Measurements from ENCODE around the gene ANKRD12. TPM values are rescaled to one million over a fixed set of nuclear protein-coding genes. Genes with fewer than 3 reads are reported as not detected.

The ANKRD12 gene
- total RNA-seq, 2 donors from 2014 or later: 22.3 to 32.3 TPM

DNA sequence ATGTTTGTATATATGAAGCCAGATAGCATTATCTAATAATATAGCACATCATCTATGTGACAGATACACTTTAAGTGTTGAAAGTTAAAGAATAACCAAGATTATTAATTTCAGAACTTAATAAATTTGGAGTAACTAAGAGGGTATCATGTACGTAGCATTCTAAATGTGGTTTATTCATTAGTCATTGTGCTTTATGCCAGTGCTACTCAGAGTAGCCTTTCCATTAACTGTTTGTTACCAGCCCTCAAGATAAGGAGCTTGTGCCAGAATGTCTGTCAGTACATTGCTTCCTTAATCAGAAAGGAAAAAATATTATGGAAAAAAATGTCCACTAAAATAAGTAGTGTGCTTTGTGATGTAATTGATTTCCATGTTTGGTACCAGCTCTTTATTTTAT lies 103.1 kb downstream of the ANKRD12 start:
- H3K4me3 ChIP-seq: no peak overlapping the region
- no peak overlapping the region for H3K27ac ChIP-seq
- no peaks in the 10 kb centered on the region for H3K27me3 ChIP-seq
- peaks cover 10% of the 10 kb centered on the region for H3K36me3 ChIP-seq
- no peaks in the 10 kb centered on the region for H3K4me1 ChIP-seq
- no peaks in the 10 kb centered on the region for H3K9me3 ChIP-seq
- TF ChIP-seq, protein P1, sequence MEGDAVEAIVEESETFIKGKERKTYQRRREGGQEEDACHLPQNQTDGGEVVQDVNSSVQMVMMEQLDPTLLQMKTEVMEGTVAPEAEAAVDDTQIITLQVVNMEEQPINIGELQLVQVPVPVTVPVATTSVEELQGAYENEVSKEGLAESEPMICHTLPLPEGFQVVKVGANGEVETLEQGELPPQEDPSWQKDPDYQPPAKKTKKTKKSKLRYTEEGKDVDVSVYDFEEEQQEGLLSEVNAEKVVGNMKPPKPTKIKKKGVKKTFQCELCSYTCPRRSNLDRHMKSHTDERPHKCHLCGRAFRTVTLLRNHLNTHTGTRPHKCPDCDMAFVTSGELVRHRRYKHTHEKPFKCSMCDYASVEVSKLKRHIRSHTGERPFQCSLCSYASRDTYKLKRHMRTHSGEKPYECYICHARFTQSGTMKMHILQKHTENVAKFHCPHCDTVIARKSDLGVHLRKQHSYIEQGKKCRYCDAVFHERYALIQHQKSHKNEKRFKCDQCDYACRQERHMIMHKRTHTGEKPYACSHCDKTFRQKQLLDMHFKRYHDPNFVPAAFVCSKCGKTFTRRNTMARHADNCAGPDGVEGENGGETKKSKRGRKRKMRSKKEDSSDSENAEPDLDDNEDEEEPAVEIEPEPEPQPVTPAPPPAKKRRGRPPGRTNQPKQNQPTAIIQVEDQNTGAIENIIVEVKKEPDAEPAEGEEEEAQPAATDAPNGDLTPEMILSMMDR (IDR thresholded peaks at IDR 0.05): no peak
- DNase-seq (ENCODE audit: low spot score): no peak

DNA sequence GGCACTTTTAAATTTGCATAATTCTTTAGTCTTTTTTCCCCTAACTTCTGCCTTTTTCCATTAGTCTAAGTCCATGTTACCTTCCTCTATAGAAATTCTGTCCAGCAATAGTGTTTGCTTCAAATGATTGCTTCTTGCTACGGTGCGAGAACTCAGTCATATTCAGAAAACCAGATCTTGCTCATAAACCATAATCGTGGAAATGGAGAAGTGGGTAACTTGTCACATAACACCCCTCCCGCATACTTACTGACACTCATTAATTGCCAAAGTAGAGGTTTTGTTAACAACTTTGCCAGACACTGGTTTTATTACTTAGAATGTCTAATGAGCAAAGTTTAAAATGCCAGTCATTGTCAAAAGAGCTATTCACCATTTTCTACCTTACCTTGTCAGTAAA lies 103.7 kb downstream of the ANKRD12 start:
- no peaks in the 10 kb centered on the region for H3K9me3 ChIP-seq
- H3K4me3 ChIP-seq: no peak overlapping the region
- DNase-seq (ENCODE audit: low spot score): no peak
- H3K27ac ChIP-seq: no peak overlapping the region
- no peaks in the 10 kb centered on the region for H3K4me1 ChIP-seq
- peaks cover 10% of the 10 kb centered on the region for H3K36me3 ChIP-seq
- H3K27me3 ChIP-seq: no peaks in the 10 kb centered on the region
- TF ChIP-seq, protein P1 (IDR thresholded peaks at IDR 0.05): no peak

DNA sequence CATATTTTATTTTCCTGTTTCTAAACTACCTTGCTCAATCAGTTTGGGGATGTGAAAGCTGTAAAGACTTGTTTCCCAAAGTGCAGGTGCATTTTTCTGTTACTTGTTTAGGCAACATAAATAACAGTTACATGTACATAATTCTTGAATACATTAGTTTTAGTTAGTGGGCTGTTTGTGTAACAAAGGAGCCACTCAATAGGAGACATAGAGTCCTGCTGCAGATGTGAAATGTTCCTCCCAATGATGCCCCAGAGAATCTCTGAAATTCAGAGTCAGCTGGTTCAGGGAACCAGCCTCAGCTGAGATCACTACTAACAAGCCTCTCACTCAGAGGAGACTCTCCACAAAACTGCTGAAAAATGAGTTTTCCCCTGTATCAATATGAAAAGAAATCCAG lies 106.4 kb downstream of the ANKRD12 start:
- Histone ChIP-seq H3K9me3 (no peaks in the 10 kb centered on the region), H3K4me3 (no peak overlapping the region), H3K4me1 (no peaks in the 10 kb centered on the region), H3K36me3 (peaks cover 10% of the 10 kb centered on the region), H3K27me3 (no peaks in the 10 kb centered on the region), H3K27ac (no peak overlapping the region)
- TF ChIP-seq, protein P1 (IDR thresholded peaks at IDR 0.05): no peak
- DNase-seq (ENCODE audit: low spot score): no peak

DNA sequence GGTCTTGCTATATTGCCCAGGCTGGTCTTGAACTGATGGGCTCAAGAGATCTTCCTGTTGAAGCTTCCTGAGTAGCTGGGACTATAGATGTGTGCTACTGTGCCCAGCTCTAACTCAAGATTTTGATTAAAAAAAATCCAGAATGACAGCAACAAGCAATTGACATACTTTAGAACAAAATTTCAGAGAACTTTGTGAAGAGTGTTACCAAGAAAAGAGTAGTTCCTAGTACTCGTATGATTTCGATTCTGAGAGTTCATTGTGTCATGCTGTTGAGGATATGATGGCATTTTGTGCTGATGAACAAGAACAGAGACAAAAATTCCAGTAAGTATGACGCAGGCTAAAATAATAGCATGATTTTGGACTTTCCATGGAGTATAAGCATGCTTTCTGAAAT lies 107.8 kb downstream of the ANKRD12 start:
- Histone ChIP-seq H3K27ac (no peak overlapping the region), H3K27me3 (no peaks in the 10 kb centered on the region), H3K36me3 (peaks cover 10% of the 10 kb centered on the region), H3K4me3 (no peak overlapping the region), H3K4me1 (no peaks in the 10 kb centered on the region), H3K9me3 (no peaks in the 10 kb centered on the region)
- no peak for DNase-seq (ENCODE audit: low spot score)
- TF ChIP-seq, protein P1 (IDR thresholded peaks at IDR 0.05): no peak

DNA sequence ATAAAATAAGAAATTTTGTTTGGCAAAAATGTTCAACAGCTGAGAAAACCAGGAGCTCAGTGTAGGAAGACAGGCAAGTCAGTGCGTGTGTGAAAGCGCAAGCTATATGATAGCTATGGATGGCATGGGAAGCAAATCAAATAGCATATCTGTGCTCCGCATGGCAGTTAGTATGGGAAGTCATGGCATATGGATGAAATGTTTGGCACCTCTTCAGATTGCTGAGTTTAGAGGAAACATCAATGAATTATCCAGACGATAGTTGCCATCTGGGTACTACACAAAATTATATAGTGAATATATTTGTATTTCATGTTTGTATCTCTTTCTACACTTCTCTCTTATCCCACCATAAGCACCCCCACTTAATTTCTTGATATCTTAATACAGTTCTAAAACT lies 112.1 kb downstream of the ANKRD12 start:
- no peaks in the 10 kb centered on the region for H3K4me1 ChIP-seq
- no peaks in the 10 kb centered on the region for H3K36me3 ChIP-seq
- TF ChIP-seq, protein P1 (IDR thresholded peaks at IDR 0.05): no peak
- H3K27ac ChIP-seq: no peak overlapping the region
- no peak overlapping the region for H3K4me3 ChIP-seq
- H3K9me3 ChIP-seq: no peaks in the 10 kb centered on the region
- no peaks in the 10 kb centered on the region for H3K27me3 ChIP-seq
- DNase-seq (ENCODE audit: low spot score): no peak

DNA sequence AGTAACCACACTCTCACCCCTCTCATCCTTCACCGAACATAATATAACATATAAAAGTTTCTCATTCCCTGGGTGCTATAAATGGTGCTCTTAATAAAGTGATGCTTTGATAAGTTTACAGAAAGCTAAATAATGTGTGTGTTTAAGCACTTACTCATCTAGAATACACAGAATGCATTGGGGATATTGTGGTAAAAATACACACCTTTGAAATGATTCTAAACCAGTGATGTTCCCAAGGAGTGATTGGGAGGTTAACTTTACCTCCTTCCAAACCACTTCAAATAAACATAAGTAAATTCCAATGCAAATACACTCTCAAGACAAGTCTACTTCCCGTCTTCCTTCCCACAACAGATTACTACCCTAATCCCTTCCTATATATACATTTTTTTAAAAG lies 112.7 kb downstream of the ANKRD12 start:
- no peak for DNase-seq (ENCODE audit: low spot score)
- TF ChIP-seq, protein P1 (IDR thresholded peaks at IDR 0.05): no peak
- H3K27me3 ChIP-seq: no peaks in the 10 kb centered on the region
- H3K36me3 ChIP-seq: peaks cover 2% of the 10 kb centered on the region
- H3K4me1 ChIP-seq: no peaks in the 10 kb centered on the region
- H3K27ac ChIP-seq: no peak overlapping the region
- H3K4me3 ChIP-seq: no peak overlapping the region
- no peaks in the 10 kb centered on the region for H3K9me3 ChIP-seq

Measured in right atrium auricular region (tissue), 2 donors.